ENCODE data around the gene SLC16A6.
"Not testable (repeated sequence)": the region's sequence is repeated elsewhere in the genome, so short reads cannot be mapped to it uniquely, and the experiment has no call there.

GRCh38 chr17:68309066-68309670 is 18.2 kb upstream of the SLC16A6 start:
- not testable (repeated sequence) for TF ChIP-seq POLR2A (IDR thresholded peaks at IDR 0.05; ENCODE audit: extremely low read depth, insufficient read length); CTCF (IDR thresholded peaks at IDR 0.05; ENCODE audit: low read depth, low read length); MAX (IDR thresholded peaks at IDR 0.05; ENCODE audit: low read depth, low read length); MYC (IDR thresholded peaks at IDR 0.05; ENCODE audit: low read depth, low read length)
